GM12874 (cell line): ENCODE data around the gene TMEM156.

Experiments
- TF ChIP-seq, protein P1 (sequence below): IDR thresholded peaks from 2 replicates; pipeline ENCODE4 v1.5.1; 2011; ENCODE audit warnings: low read depth, mild to moderate bottlenecking, control low read depth, low read length, moderate library complexity; ENCODE audit not compliant: insufficient read depth

The TMEM156 gene

DNA sequence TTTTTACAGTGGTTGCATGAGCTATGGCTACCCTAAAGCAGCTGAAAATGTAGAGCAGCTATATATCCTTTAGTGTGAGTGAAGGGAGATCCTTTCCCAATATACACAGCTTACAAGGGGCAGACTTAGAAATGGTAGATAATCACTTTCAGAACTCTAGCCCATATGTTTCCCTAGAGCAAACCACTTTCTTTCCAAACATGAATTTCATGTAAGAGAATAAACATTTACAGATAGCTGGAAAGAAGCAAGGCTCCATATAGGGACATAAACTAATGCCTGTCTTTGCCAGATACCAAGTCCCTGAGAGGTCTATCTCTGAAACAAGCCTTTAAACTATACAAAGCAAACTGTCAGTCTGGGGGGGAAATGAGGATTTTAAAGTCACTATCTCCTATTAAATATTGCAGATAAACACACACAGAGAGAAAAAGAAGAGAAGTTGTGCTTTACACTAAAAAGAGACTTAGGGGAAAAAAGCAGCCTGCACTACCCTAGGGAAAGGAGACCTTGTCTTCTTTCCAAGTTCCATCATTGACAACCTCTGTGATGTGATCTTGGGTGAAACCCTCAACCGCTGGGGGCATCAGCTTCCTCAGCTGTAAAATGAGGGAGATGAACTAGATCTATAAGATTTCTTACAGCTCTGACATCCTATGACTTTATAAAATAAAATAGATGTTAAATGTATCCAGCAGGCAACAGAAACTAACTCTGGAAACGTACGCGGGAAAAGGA lies 73.6 kb downstream of the TMEM156 start:
- TF ChIP-seq, protein P1, sequence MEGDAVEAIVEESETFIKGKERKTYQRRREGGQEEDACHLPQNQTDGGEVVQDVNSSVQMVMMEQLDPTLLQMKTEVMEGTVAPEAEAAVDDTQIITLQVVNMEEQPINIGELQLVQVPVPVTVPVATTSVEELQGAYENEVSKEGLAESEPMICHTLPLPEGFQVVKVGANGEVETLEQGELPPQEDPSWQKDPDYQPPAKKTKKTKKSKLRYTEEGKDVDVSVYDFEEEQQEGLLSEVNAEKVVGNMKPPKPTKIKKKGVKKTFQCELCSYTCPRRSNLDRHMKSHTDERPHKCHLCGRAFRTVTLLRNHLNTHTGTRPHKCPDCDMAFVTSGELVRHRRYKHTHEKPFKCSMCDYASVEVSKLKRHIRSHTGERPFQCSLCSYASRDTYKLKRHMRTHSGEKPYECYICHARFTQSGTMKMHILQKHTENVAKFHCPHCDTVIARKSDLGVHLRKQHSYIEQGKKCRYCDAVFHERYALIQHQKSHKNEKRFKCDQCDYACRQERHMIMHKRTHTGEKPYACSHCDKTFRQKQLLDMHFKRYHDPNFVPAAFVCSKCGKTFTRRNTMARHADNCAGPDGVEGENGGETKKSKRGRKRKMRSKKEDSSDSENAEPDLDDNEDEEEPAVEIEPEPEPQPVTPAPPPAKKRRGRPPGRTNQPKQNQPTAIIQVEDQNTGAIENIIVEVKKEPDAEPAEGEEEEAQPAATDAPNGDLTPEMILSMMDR = no peak

DNA sequence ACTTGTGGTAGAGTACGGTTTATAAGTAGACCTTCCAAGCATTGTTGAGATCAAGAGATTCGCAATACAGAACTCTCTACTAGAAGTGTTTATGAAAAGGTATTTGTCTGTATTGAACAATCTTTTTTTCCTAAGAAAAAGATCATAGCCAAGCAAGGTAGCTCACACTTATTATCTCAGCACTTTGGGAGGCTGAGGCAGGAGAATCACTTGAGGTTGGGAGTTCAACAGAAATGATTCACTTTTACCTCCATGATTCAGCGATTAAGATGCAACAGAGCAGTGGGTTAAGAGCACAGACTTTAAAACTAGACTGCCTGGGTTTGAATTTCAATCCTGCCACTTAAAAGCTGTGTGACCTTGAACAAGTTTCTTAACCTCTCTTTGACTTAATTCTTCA lies 74.3 kb downstream of the TMEM156 start:
- TF ChIP-seq, protein P1 = no peak

- TF ChIP-seq, protein P1 = no peak
Observed at GRCh38 chr4:38957261-38957815, 74.9 kb downstream of the TMEM156 start.

GRCh38 chr4:38955957-38956356 lies 76.3 kb downstream of the TMEM156 start:
- TF ChIP-seq, protein P1 = no peak

DNA sequence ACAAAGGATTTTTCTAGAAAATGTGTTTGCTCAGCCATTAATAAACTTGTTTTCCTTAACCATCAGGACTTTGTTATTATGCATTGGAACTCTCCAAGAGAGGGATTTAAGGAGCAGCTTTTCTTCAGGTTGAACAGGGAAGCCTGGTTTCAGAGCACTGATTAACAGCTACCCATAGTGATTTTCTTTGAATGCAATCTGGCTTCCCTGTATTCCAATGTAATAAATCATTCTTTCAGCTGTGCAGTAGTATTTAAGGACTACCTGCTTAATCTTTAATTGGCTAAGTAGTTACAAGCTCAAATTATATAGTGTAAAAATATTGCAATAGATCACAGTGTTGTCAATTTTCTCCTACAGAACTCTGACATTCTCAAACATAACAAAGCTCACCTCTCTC lies 77.5 kb downstream of the TMEM156 start:
- TF ChIP-seq, protein P1 = no peak

DNA sequence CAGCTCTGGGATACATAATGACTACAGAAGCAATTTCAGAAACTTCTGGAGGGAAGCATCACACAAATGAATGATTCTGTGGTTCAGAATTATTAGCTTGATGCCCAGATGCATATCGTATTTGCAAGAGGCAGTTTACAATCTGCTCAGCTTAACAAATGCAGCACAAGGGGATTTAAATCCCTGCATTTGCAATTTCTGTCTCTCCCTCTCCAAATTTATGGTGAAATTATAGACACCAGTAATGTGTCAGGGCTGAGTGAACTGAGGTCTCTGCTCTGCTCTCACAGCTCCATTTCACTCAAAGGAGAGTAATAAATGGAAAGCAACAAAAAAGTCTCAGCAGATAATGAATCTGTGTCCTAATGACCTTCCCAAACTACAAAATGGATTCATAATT lies 80.2 kb downstream of the TMEM156 start:
- TF ChIP-seq, protein P1 = no peak

DNA sequence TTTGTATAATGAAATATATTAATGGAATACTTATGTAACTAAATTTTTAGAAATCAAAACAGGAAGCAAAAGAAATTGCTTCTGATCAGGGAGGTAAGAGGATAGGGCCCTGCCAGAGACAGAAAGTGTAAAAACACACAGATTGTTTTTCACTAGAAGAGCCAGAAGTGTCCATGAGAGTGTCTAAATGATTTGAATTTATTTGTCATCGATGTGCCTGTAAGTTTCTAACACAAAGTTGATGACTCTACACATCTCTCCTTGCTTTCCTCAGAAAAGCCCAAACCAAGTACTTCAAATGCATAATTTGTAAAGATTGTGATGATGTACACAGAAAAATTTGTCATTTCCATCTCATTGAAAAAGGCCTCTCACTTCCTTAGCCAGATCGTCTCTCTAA lies 80.6 kb downstream of the TMEM156 start:
- TF ChIP-seq, protein P1 = no peak
